H1 (cell line): ENCODE measurements around the gene SLC39A11. TPM values are rescaled to one million over a fixed set of nuclear protein-coding genes. Genes with fewer than 3 reads are reported as not detected.

ENCODE experiments used
- CTCF ChIA-PET: fragments of 300-600 bp; sonication (Branson Sonifier 250); formaldehyde crosslinking; loops from one replicate; lab custom pipeline; 2021; ENCODE audit not compliant: partially characterized antibody; lab: Charles Lee
- POLR2A ChIA-PET: fragments of 300-600 bp; sonication (Branson Sonifier 250); formaldehyde crosslinking; loops from one replicate; lab custom pipeline; 2021; ENCODE audit warnings: inconsistent platforms; ENCODE audit not compliant: partially characterized antibody; lab: Charles Lee
- DNase-seq, 2 experiments: peaks; one replicate each; pipeline versions ENCODE4 v3.0.0 to v3.0.0-alpha.2; 2010 to 2022; ENCODE audit warnings: low spot score in 2 of 2, low read depth in 1 of 2, mixed read lengths in 1 of 2
- FAIRE-seq: peaks from 2 replicates; lab custom pipeline; 2011; peaks lifted over from hg19 to GRCh38; lab: Jason Lieb, UNC
- H2AFZ ChIP-seq: 2 replicates; pipeline ENCODE4 v1.8.1; 2012; ENCODE audit warnings: low read length, inconsistent platforms
- H2AK5ac ChIP-seq: 2 replicates; pipeline ENCODE4 v1.6.1; 2013; ENCODE audit warnings: low read depth, low read length
- H2BK120ac ChIP-seq: replicated peaks from 2 replicates; pipeline ENCODE3; 2013; ENCODE audit warnings: low read depth, low read length, inconsistent platforms
- H2BK12ac ChIP-seq: 2 replicates; pipeline ENCODE4 v1.6.1; 2013; ENCODE audit warnings: low read depth, low read length
- H2BK15ac ChIP-seq: 2 replicates; pipeline ENCODE4 v1.6.1; 2013; ENCODE audit warnings: low read length
- H2BK20ac ChIP-seq: 2 replicates; pipeline ENCODE4 v1.6.1; 2013; ENCODE audit warnings: low read length
- H2BK5ac ChIP-seq: 2 replicates; pipeline ENCODE4 v1.6.1; 2013; ENCODE audit warnings: low read depth, low read length
- H3K14ac ChIP-seq: 2 replicates; pipeline ENCODE4 v1.6.1; 2013; ENCODE audit warnings: inconsistent platforms; ENCODE audit not compliant: insufficient read length
- H3K18ac ChIP-seq: 2 replicates; pipeline ENCODE4 v1.6.1; 2013; ENCODE audit warnings: low read length; ENCODE audit errors: extremely low read depth
- H3K23ac ChIP-seq: 2 replicates; pipeline ENCODE4 v1.6.1; 2013; ENCODE audit warnings: inconsistent platforms; ENCODE audit not compliant: insufficient read length
- H3K23me2 ChIP-seq: 2 replicates; pipeline ENCODE4 v1.6.1; 2013; ENCODE audit warnings: low read depth, low read length
- H3K27ac ChIP-seq: 2 replicates; pipeline ENCODE4 v1.6.1; 2011; ENCODE audit warnings: low read depth, low read length, inconsistent platforms
- H3K27me3 ChIP-seq, 4 experiments: replicated peaks in 1 of 4; 1 replicate in 1 of 4; 2 replicates in 3 of 4; pipeline versions ENCODE4 v1.6.1 to v1.8.1; 2011 to 2013; ENCODE audit warnings: low read length in 3 of 4, mild to moderate bottlenecking in 3 of 4, inconsistent platforms in 2 of 4, mixed read lengths in 2 of 4, moderate library complexity in 1 of 4; ENCODE audit not compliant: control insufficient read depth in 3 of 4, insufficient read depth in 3 of 4; ENCODE audit errors: extremely low read depth in 1 of 4
- H3K36me3 ChIP-seq, 4 experiments: 2 replicates each; pipeline versions ENCODE4 v1.6.1 to v1.8.1; 2011 to 2013; ENCODE audit warnings: mild to moderate bottlenecking in 4 of 4, low read length in 3 of 4, moderate library complexity in 2 of 4, control low read depth in 1 of 4, inconsistent platforms in 1 of 4; ENCODE audit not compliant: insufficient read depth in 4 of 4, control insufficient read depth in 2 of 4
- H3K4ac ChIP-seq: replicated peaks from 2 replicates; pipeline ENCODE3; 2013; ENCODE audit warnings: low read length, low read depth, mixed read lengths, inconsistent platforms; ENCODE audit not compliant: insufficient read length
- H3K4me1 ChIP-seq, 4 experiments: replicated peaks in 1 of 4; 1 replicate in 1 of 4; 2 replicates in 3 of 4; pipeline versions ENCODE4 v1.6.1 to v1.8.1; 2011 to 2013; ENCODE audit warnings: low read length in 3 of 4, inconsistent platforms in 2 of 4, mixed read lengths in 1 of 4; ENCODE audit not compliant: insufficient read depth in 4 of 4, control insufficient read depth in 3 of 4
- H3K4me2 ChIP-seq, 2 experiments: 2 replicates each; pipeline versions ENCODE4 v1.6.1 to v1.8.1; 2011 to 2013; ENCODE audit warnings: low read depth in 2 of 2, low read length in 2 of 2, control low read depth in 1 of 2, inconsistent platforms in 1 of 2, mild to moderate bottlenecking in 1 of 2; ENCODE audit not compliant: insufficient read depth in 1 of 2
- H3K4me3 ChIP-seq, 4 experiments: fragments of 200-600, 300-600 bp in 1 of 4; sonication (generic), shearing (Covaris generic), sonication (Bioruptor Twin) in 1 of 4; 2 replicates each; pipeline versions ENCODE4 v1.5.1 to v1.8.1; 2011 to 2016; ENCODE audit warnings: low read length in 4 of 4, low read depth in 3 of 4, control low read depth in 2 of 4, inconsistent platforms in 2 of 4, mild to moderate bottlenecking in 2 of 4, mixed read lengths in 1 of 4, moderate library complexity in 1 of 4; ENCODE audit not compliant: insufficient read depth in 2 of 4; ENCODE audit errors: extremely low read depth in 1 of 4
- H3K56ac ChIP-seq: replicated peaks from 2 replicates; pipeline ENCODE3; 2013; ENCODE audit warnings: low read depth, mild to moderate bottlenecking, mixed read lengths, low read length, inconsistent platforms; ENCODE audit not compliant: insufficient read length
- H3K79me1 ChIP-seq: 2 replicates; pipeline ENCODE4 v1.6.1; 2013; ENCODE audit warnings: low read depth, low read length, control low read depth
- H3K79me2 ChIP-seq, 2 experiments: 2 replicates each; pipeline versions ENCODE4 v1.6.1 to v1.8.1; 2012 to 2013; ENCODE audit warnings: low read length in 2 of 2, mild to moderate bottlenecking in 2 of 2, inconsistent platforms in 1 of 2; ENCODE audit not compliant: insufficient read depth in 2 of 2, control insufficient read depth in 1 of 2
- H3K9ac ChIP-seq, 4 experiments: replicated peaks in 1 of 4; 1 replicate in 1 of 4; 2 replicates in 3 of 4; pipeline versions ENCODE4 v1.6.1 to v1.8.1; 2011 to 2013; ENCODE audit warnings: low read depth in 3 of 4, low read length in 3 of 4, control low read depth in 2 of 4, mild to moderate bottlenecking in 2 of 4, moderate library complexity in 2 of 4, inconsistent platforms in 1 of 4; ENCODE audit errors: extremely low read depth in 1 of 4
- H3K9me3 ChIP-seq, 2 experiments: 2 replicates each; pipeline versions ENCODE4 v1.6.1 to v1.8.1; 2012 to 2013; ENCODE audit warnings: mild to moderate bottlenecking in 2 of 2, moderate library complexity in 2 of 2, control low read depth in 1 of 2, inconsistent platforms in 1 of 2, low read depth in 1 of 2, low read length in 1 of 2, mixed read lengths in 1 of 2; ENCODE audit not compliant: insufficient read depth in 2 of 2
- H4K20me1 ChIP-seq, 2 experiments: replicated peaks in 1 of 2; 2 replicates each; pipeline versions ENCODE3 to v1.8.1; 2011 to 2013; ENCODE audit warnings: inconsistent platforms in 2 of 2, low read length in 2 of 2, mild to moderate bottlenecking in 1 of 2; ENCODE audit not compliant: insufficient read depth in 2 of 2, control insufficient read depth in 1 of 2
- H4K5ac ChIP-seq: 2 replicates; pipeline ENCODE4 v1.6.1; 2013; ENCODE audit warnings: low read length, low read depth, mixed read lengths, inconsistent platforms; ENCODE audit not compliant: insufficient read length
- H4K8ac ChIP-seq: 2 replicates; pipeline ENCODE4 v1.8.0; 2013; ENCODE audit warnings: mild to moderate bottlenecking, moderate library complexity, low read length, inconsistent platforms; ENCODE audit not compliant: insufficient read depth; ENCODE audit errors: extremely low read depth
- H4K91ac ChIP-seq: replicated peaks from 2 replicates; pipeline ENCODE3; 2013; ENCODE audit warnings: low read length, mixed read lengths, inconsistent platforms; ENCODE audit not compliant: insufficient read length
- CBX5 ChIP-seq: fragments of 300-800, 300-1000 bp; sonication (generic); IDR thresholded peaks from 2 replicates; pipeline ENCODE4 v1.7.1; 2016; ENCODE audit warnings: antibody characterized with exemption, low read length, low read depth
- CEBPB ChIP-seq: IDR thresholded peaks from 2 replicates; pipeline ENCODE4 v1.6.1; 2012; ENCODE audit warnings: low read depth, low read length
- EP300 ChIP-seq, 2 experiments: IDR thresholded peaks; 1 replicate in 1 of 2; 2 replicates in 1 of 2; pipeline ENCODE4 v1.6.1; 2011 to 2012; ENCODE audit warnings: low read depth in 2 of 2, low read length in 2 of 2, mild to moderate bottlenecking in 2 of 2, borderline replicate concordance in 1 of 2, inconsistent platforms in 1 of 2, moderate library complexity in 1 of 2
- GTF2F1 ChIP-seq: IDR thresholded peaks from 2 replicates; pipeline ENCODE4 v1.6.1; 2012; ENCODE audit warnings: low read depth, low read length, improper control_type of control experiment, borderline replicate concordance
- NANOG ChIP-seq: IDR thresholded peaks from 2 replicates; pipeline ENCODE4 v1.6.1; 2011; ENCODE audit warnings: low read length, low read depth, mild to moderate bottlenecking, inconsistent platforms; ENCODE audit not compliant: insufficient read depth, poor library complexity, severe bottlenecking
- PHF8 ChIP-seq: fragments of 200-600 bp; sonication (generic); conservative IDR thresholded peaks from 2 replicates; pipeline ENCODE4 v1.7.1; 2012; ENCODE audit warnings: low read depth, mild to moderate bottlenecking, inconsistent platforms, low read length, moderate library complexity
- polyA plus RNA-seq, 7 experiments: library from polyadenylated mRNA; depleted of rRNA in 3 of 7; stranded (reverse) in 5 of 7; unstranded in 2 of 7; fragments of >200 nt in 5 of 7; fragments of 200-250 nt in 2 of 7; gene quantifications; 1 replicate in 5 of 7; 2 replicates in 1 of 7; 4 replicates in 1 of 7; pipeline versions ENCODE4 v1.2.1 to v1.2.3, GENCODE V29; 2011 to 2013; ENCODE audit warnings: missing spikeins in 2 of 7, mixed read lengths in 2 of 7
- total RNA-seq: library from RNA; stranded (reverse); fragmentation: NEBNext Ultra II Directional; extraction: Animal tissue kit (Norgen Biotek cat#: 25700); gene quantifications from 2 replicates; pipeline ENCODE4 v1.2.1, GENCODE V29; 2021

Gene SLC39A11
- total and polyA plus RNA-seq, 2 of the 8 experiments (the other 6 are each of a cell fraction or from before 2014, with no cell fraction given), result 12.2 to 19.6 TPM

GRCh38 chr17:72710202-72710601, 382.3 kb downstream of the SLC39A11 start:
- no peak overlapping the region for H2BK15ac ChIP-seq
- H3K4me2 ChIP-seq, result no peak overlapping the region
- no peak overlapping the region for H2BK20ac ChIP-seq
- CTCF ChIA-PET, result interaction anchor here (1.1 to 1.8 kb wide), 5 partner anchors 10 to 153 kb away, joined by 3 to 13 read pairs (median 4); no protein-coding TSS in a partner anchor
- H3K4ac ChIP-seq, result no peak overlapping the region
- no peaks in the 10 kb centered on the region for H3K27me3 ChIP-seq
- H3K4me1 ChIP-seq, result no peaks in the 10 kb centered on the region; a peak in 1 of 7 replicates
- H3K79me1 ChIP-seq, result no peaks in the 10 kb centered on the region
- no peak overlapping the region for H3K56ac ChIP-seq
- no peaks in the 10 kb centered on the region for H3K36me3 ChIP-seq
- TF ChIP-seq CBX5, result no peak
- TF ChIP-seq NANOG, result no peak
- TF ChIP-seq PHF8, result no peak
- no peak for TF ChIP-seq EP300 (IDR thresholded peaks at IDR 0.05; ENCODE audit: borderline replicate concordance in 1 of 2, low read depth in 2 of 2, low read length in 2 of 2)
- no peak for TF ChIP-seq GTF2F1
- TF ChIP-seq CEBPB, result no peak
- H2BK120ac ChIP-seq, result no peak overlapping the region
- H3K79me2 ChIP-seq, result no peaks in the 10 kb centered on the region
- no peak overlapping the region for H3K9ac ChIP-seq
- no peaks in the 10 kb centered on the region for H4K20me1 ChIP-seq
- no peak overlapping the region for H3K27ac ChIP-seq
- FAIRE-seq (no peak), DNase-seq (no peak)
- H4K91ac ChIP-seq, result no peak overlapping the region
- no peak overlapping the region for H2AFZ ChIP-seq
- no peaks in the 10 kb centered on the region for H3K23me2 ChIP-seq
- POLR2A ChIA-PET, result no interaction called here
- H3K14ac ChIP-seq, result no peak overlapping the region
- H4K5ac ChIP-seq, result no peak overlapping the region
- no peak overlapping the region for H2AK5ac ChIP-seq
- no peak overlapping the region for H4K8ac ChIP-seq
- H3K9me3 ChIP-seq, result peaks cover 0 to 4% of the 10 kb centered on the region in 2 experiments; a peak in 1 of 4 replicates
- H2BK12ac ChIP-seq, result no peak overlapping the region
- H3K4me3 ChIP-seq, result no peak overlapping the region
- no peak overlapping the region for H2BK5ac ChIP-seq
- H3K18ac ChIP-seq, result no peak overlapping the region
- no peak overlapping the region for H3K23ac ChIP-seq
